Activated B cell treated with CpG ODN at 0.5 μM for 24 hours (primary cell): ENCODE measurements around the gene FLNB. TPM values are rescaled to one million over a fixed set of nuclear protein-coding genes. Genes with fewer than 3 reads are reported as not detected.
"Not testable (repeated sequence)": the region's sequence is repeated elsewhere in the genome, so short reads cannot be mapped to it uniquely, and the experiment has no call there.

Source experiments
- ATAC-seq: fragments of 200-7000 bp; cut with Tn5 transposase; one replicate; pipeline ENCODE4 v1.10.0; 2021; ENCODE audit warnings: low read depth, mild to moderate bottlenecking, moderate library complexity
- CTCF ChIA-PET: fragments of 350-600 bp; sonication (Branson Sonifier 250); formaldehyde crosslinking; loops from one replicate; lab custom pipeline; 2021; ENCODE audit warnings: antibody characterized with exemption; lab: Charles Lee
- POLR2A ChIA-PET: fragments of 350-600 bp; sonication (Branson Sonifier 250); formaldehyde crosslinking; loops from one replicate; lab custom pipeline; 2021; ENCODE audit warnings: antibody characterized with exemption; lab: Charles Lee
- DNase-seq: peaks from one replicate; pipeline ENCODE4 v3.0.0; 2022
- H3K27ac Mint-ChIP-seq: one replicate; pipeline ENCODE4 v1.8.0; 2020; ENCODE audit warnings: mixed read lengths
- H3K27me3 Mint-ChIP-seq: one replicate; pipeline ENCODE4 v1.8.0; 2021; ENCODE audit warnings: mixed read lengths
- H3K36me3 Mint-ChIP-seq: one replicate; pipeline ENCODE4 v1.8.0; 2021; ENCODE audit warnings: low read depth, mixed read lengths
- H3K4me1 Mint-ChIP-seq: one replicate; pipeline ENCODE4 v1.8.0; 2021; ENCODE audit warnings: mixed read lengths
- H3K4me3 Mint-ChIP-seq: one replicate; pipeline ENCODE4 v1.8.0; 2020; ENCODE audit warnings: mild to moderate bottlenecking, mixed read lengths
- H3K9me3 Mint-ChIP-seq: one replicate; pipeline ENCODE4 v1.8.0; 2020; ENCODE audit warnings: mixed read lengths
- CTCF ChIP-seq: fragments of 200-600 bp; IDR thresholded peaks from one replicate; pipeline ENCODE4 v1.8.0; 2022; ENCODE audit warnings: antibody characterized with exemption, mild to moderate bottlenecking
- intact Hi-C: fragments of 100-400 bp; cut with micrococcal nuclease; formaldehyde crosslinking; loops from one replicate; pipeline ENCODE4 v1.15.1; 2024
- total RNA-seq: library from RNA; stranded (reverse); gene quantifications from 2 replicates; pipeline ENCODE4 v1.2.3, GENCODE V29; 2022

The FLNB gene
- total RNA-seq, 1 donor from 2014 or later, result 16.7 TPM

DNA sequence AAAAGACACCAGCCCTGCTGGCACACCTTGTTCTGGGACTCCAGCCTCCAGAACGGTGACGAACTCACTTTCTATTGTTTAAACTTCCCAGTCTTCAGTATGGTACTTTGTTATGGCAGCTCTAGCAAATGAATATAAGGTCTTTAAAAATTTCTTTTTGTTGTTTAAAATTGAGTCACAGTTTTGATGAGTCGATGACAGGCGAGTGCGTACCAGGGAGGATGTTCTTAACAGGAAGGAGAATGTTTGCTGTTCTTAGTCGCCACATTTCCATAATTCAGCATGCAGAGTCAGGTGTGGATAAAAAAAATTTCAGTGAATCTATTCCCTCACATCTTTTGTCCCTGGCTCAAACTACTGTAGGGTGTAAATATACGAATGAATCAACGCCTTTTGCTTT is 190.1 kb downstream of the FLNB start:
- peak overlapping the region; percentile 90 for H3K27ac Mint-ChIP-seq
- ChIA-PET CTCF (interaction anchor here (1.6 to 2.3 kb wide), 2 partner anchors 21 to 109 kb away, joined by 3 to 11 read pairs; partner anchors contain the start of genes HTD2 and RPP14), POLR2A (interaction anchor here (2.7 to 11.9 kb wide), 2 partner anchors 17 to 33 kb away, joined by 58 to 286 read pairs; no protein-coding TSS in a partner anchor)
- H3K36me3 Mint-ChIP-seq, result peaks cover 16% of the 10 kb centered on the region
- intact Hi-C loops, result loop anchor here (5.0 kb wide), 1 partner anchor 159 kb away; no protein-coding TSS in a partner anchor
- H3K27me3 Mint-ChIP-seq, result no peaks in the 10 kb centered on the region
- H3K4me1 Mint-ChIP-seq, result peaks cover 69% of the 10 kb centered on the region
- no peak overlapping the region for H3K4me3 Mint-ChIP-seq
- TF ChIP-seq CTCF, result no peak
- ATAC-seq (no peak), DNase-seq (no peak)
- no peaks in the 10 kb centered on the region for H3K9me3 Mint-ChIP-seq

- Mint-ChIP-seq H3K27me3 (no peaks in the 10 kb centered on the region), H3K9me3 (no peaks in the 10 kb centered on the region), H3K4me1 (peaks cover 70% of the 10 kb centered on the region), H3K4me3 (no peak overlapping the region), H3K36me3 (peaks cover 11% of the 10 kb centered on the region), H3K27ac (peak overlapping the region; percentile 90)
- no peak for ATAC-seq
- no peak for DNase-seq
- ChIA-PET CTCF (interaction anchor here (1.6 to 3.0 kb wide), 2 partner anchors 18 to 21 kb away, joined by 3 to 11 read pairs; no protein-coding TSS in a partner anchor), POLR2A (interaction anchor here (0.7 to 11.9 kb wide), 2 partner anchors 17 to 38 kb away, joined by 3 to 286 read pairs; no protein-coding TSS in a partner anchor)
- no peak for TF ChIP-seq CTCF
- intact Hi-C loops, result loop anchor here (5.0 kb wide), 1 partner anchor 158 kb away; no protein-coding TSS in a partner anchor
Observed at GRCh38 chr3:58198804-58199203, 190.6 kb downstream of the FLNB start.

DNA sequence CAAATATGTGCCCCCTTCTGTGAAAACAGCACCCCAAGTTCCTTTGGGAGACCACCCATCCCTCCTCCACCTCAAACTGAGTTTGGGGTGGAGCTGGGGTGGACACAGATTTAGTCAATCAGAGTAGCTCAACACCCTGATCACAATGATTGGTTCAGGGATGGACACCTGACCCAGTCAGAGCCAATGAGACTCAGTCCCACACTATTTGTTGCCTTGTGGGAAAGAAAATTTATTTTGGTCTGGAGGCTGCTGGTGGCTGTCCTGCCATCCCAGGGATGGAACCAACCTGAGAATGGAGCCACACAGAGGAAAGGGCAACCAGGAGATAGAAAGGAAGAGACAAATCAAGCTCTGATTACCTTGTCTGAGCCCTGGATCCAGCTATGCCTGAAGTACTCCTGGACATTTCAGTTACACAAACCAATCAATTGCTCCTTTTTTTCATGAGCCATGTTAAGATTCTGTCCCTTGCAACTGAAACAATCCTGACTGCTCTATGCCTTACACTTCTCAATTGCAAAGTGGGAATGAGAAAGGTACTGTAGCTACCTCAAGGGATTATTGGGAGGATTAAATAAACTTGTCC is 192.0 kb downstream of the FLNB start:
- H3K27ac Mint-ChIP-seq, result peak overlapping the region; percentile 70
- no peaks in the 10 kb centered on the region for H3K9me3 Mint-ChIP-seq
- intact Hi-C loops, result no loop called here
- CTCF ChIA-PET, result interaction anchor here (1.0 to 3.0 kb wide), 5 partner anchors 12 to 106 kb away, joined by 3 to 11 read pairs (median 5); partner anchors contain the start of genes HTD2 and RPP14
- peaks cover 68% of the 10 kb centered on the region for H3K4me1 Mint-ChIP-seq
- no peak for DNase-seq
- peaks cover 5% of the 10 kb centered on the region for H3K36me3 Mint-ChIP-seq
- no peak for ATAC-seq
- TF ChIP-seq CTCF, result no peak
- POLR2A ChIA-PET, result interaction anchor here (0.7 to 11.9 kb wide), 5 partner anchors 15 to 106 kb away, joined by 4 to 286 read pairs (median 4); partner anchors contain the start of genes HTD2 and RPP14
- H3K27me3 Mint-ChIP-seq, result no peaks in the 10 kb centered on the region
- peak overlapping the region; percentile 64 for H3K4me3 Mint-ChIP-seq

DNA sequence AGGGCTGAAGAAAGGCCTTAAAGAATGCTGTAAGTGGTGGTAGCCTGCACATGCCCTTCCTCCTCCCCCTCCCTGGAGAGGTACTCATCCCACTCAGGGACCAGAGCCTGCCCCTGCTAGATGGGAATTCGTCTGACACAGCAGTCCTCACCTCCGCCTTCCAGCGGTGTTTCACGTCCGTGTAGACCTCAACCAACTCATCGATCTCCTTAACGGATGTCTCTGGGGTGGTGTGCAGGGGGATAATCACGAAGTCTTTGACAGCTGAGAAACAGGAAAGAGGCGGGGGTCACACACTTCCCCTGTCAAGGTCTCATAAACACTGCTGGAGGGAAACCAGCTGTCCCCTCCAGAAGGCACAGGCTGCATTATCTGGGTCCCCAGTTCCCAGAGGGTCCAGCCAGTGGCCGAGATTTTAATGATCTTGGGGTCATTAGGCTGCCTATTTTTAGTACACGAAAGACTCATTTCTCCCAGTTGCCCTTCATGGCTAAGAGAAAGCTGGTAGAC is 192.7 kb downstream of the FLNB start:
- Mint-ChIP-seq H3K4me3 (peak overlapping the region; percentile 64), H3K9me3 (no peaks in the 10 kb centered on the region), H3K27ac (peak overlapping the region; percentile 70), H3K36me3 (peaks cover 3% of the 10 kb centered on the region), H3K27me3 (no peaks in the 10 kb centered on the region), H3K4me1 (peaks cover 66% of the 10 kb centered on the region)
- DNase-seq (no peak), ATAC-seq (no peak)
- ChIA-PET CTCF (interaction anchor here (1.0 to 3.0 kb wide), 6 partner anchors 12 to 105 kb away, joined by 3 to 11 read pairs (median 4); partner anchors contain the start of genes HTD2 and RPP14), POLR2A (interaction anchor here (0.6 to 11.9 kb wide), 5 partner anchors 15 to 1444 kb away, joined by 4 to 286 read pairs (median 4); no protein-coding TSS in a partner anchor)
- no peak for TF ChIP-seq CTCF
- intact Hi-C loops, result no loop called here

- Mint-ChIP-seq H3K27ac (peak overlapping the region; percentile 70), H3K4me1 (peaks cover 71% of the 10 kb centered on the region)
- DNase-seq, H3K36me3 Mint-ChIP-seq, H3K9me3 Mint-ChIP-seq, H3K4me3 Mint-ChIP-seq, intact Hi-C loops, H3K27me3 Mint-ChIP-seq, ATAC-seq: not testable (repeated sequence)
- ChIA-PET CTCF (interaction anchor here (1.1 to 3.0 kb wide), 2 partner anchors 13 to 15 kb away, joined by 3 to 11 read pairs; no protein-coding TSS in a partner anchor), POLR2A (interaction anchor here (0.5 to 11.9 kb wide), 7 partner anchors 14 to 1445 kb away, joined by 3 to 286 read pairs (median 4); partner anchors contain the start of gene ABHD6)
Observed at GRCh38 chr3:58201451-58201850, 193.2 kb downstream of the FLNB start.
